ENCODE results near the gene PTPRG.

Gene PTPRG

DNA sequence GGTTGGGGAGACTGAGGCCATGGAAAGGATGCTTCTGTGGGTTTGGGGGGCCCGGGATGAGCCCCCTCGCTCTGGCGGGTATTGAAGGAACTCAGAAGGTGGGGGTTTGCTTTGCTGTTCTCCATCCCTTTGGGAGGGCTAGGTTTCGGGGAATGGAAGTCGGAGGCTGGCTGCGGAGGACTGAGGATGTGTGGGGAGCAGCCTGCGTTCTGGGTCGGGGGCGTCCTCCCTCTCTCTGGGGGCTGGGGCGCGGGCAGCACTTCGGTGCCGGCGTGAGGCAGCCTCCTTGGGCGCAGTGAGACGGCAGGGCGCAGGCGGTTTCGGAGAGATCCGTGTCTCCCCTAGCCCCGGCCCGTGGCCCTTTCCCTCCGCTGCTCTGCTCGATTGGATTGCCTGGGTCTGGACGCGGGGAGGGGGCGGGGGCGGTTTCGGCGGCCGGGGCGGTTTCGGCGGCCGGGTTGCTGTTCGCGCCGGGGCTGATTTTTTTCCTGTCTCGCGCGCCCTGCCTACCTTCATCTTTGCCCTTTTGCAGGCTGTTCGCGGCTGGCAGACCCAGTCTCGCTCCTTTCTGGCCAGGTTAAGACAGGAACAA is 1.4 kb downstream of the PTPRG start:
- peak; percentile 10 for DNase-seq

DNA sequence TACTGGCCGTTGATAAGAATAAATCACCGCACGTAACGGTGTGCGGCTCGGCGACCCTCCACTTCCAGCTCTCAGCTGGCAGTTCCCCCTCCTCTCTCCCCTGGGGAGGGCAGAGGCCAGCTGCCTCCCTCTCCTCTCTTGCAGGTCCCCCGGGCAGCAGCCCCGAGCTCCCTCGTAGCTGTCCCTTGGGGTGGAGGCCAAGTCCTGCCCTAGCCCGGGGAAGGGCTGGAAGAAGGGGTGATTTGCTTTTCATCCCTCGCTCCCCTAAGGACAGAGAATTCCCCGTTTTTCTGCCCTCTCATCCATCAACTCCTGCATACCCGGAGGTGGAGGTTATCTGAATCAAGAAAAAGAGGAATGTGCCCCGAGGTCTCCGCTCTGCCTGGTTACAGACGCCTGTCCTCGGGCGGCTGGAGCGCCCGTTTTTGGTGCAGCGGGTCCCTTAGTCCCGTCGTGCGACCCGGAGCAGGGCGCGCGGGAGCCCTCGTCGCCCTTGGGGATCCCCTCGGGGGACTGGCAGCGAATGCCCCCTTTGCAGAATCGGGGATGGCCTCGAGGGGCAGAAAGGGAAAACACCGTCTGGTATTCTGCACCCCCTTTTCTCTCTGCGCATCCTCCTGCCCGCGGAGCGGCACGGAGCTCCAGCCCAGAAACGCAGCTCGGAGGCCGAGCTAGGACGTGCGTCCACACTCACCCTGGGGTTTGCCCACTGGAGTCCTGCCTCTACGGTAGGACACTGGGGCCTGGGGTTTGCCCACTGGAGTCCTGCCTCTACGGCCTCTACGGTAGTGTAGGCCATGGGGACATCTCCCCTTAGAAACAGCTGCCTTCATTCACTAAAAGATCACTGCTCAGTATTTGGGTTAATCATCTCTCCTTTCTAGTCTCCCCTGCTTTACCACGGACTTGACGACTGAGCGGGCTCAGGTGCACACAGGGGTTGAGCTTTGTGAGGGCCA is 2.2 kb downstream of the PTPRG start:
- DNase-seq: no peak

GRCh38 chr3:61564395-61565059 is 3.2 kb downstream of the PTPRG start:
- no peak for DNase-seq

GRCh38 chr3:61565569-61565968 is 4.2 kb downstream of the PTPRG start:
- no peak for DNase-seq

DNA sequence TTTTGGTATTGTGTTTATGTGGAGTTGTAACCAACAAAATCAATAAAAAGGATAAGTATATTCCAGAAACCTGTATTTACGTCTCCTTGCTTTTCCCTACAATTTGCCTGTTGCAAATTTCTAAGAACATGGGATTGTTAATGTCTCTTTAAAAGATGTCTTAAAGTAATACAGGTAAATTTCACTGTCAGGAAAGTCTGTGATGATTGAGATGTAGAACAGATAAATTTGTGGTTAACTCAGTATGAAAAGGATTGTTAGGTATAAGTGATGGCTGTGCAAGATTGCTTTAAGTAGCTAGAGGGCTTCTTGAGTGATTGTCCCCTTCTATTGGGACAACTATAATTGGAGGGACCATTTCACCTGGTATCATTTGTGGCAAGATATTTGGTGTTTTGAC is 6.8 kb downstream of the PTPRG start:
- DNase-seq: no peak

DNA sequence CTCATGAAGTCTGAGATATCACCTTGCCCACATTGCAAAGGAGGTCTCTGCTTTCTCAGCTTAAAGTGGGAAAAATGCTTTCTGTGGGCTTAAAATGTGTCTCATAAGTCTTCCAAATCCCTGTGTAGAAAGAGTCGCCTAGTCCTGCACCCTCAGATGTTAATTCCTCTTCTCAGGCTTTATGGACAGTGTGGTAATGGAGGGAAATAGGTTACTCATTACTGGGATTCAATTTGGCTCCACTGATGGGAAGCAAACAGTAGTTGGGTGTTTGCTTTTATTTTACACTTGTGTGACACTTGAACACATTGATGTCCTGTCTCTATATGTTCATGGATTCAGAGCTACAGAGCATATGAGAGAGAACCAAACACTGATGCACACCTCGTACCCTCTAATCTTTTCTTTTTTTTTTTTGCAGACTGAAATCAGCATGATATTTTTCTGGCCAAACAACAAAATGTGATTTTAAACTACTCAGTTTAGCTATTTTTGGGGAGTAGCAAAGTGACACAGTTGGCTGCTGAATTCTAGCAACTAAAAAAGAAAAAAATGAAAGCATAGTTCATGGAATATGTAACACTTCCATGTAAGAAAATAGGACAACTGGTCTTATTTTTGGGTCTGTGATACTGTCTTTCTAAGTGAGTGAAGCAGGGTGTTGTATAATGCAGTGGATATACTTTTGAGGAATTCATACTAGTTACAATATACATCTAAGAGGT is 8.6 kb downstream of the PTPRG start:
- DNase-seq: no peak

- DNase-seq: no peak
Measured at GRCh38 chr3:61570813-61571212, 9.4 kb downstream of the PTPRG start.

DNA sequence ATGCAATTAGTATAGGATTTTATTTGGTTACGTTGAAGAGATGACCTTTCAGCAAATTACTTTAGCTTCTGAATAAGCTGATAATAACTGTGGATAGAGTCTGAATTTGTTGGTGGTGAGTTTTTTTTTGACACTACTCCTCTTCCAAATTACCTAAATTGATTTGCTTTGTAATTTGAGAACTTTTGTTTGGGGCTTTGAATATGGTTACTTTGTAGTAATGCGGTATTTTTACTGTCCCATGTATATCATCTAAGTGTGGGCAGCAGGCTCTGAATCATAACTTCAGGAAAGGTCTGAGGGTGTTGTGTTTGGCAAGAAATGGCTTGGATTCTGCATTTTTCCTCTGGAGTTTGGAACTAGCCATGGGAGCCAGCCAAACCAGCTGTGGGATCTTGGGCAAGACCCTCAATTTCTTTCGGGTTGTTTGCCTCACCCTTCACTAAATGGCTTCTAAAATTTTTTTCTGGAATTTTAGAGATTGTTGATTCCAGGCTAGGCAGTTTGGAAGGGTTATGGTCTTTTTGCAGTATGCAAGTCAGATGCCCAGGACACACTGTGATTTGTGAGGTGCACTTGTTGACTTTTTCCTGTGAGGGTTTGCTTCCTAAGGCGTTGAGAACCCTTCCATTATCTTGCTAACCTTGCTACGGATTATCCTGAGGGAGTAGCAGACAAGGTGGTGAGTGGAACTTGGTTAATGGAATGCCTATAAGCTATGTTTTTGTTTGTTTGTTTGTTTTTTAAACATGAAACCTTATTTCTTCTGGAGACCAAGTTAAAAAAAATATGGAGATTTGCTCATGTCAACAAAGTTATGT is 10.4 kb downstream of the PTPRG start:
- DNase-seq: no peak

DNA sequence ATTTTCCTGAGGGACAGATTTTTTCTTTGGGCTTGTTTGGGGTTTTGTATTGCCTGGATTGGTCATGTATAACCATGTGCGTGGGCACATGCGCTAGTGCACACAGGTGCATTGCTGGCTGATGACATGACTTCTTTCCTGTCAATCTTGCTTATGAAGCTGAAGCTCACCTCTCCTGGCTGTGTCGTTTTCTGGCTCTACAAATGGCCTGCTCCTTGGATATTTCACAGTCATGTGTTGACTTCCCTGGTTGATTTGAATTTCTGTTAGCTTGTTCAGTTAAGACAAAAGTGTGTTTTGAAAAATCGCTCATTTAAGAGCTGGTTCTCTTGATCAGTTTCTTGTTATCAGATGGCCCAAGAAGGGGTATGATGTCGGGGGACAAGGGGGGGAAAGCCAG is 11.5 kb downstream of the PTPRG start:
- no peak for DNase-seq

GRCh38 chr3:61573441-61573840 is 12.1 kb downstream of the PTPRG start:
- no peak for DNase-seq

- DNase-seq: no peak
Measured at GRCh38 chr3:61574854-61575253, 13.5 kb downstream of the PTPRG start.

DNA sequence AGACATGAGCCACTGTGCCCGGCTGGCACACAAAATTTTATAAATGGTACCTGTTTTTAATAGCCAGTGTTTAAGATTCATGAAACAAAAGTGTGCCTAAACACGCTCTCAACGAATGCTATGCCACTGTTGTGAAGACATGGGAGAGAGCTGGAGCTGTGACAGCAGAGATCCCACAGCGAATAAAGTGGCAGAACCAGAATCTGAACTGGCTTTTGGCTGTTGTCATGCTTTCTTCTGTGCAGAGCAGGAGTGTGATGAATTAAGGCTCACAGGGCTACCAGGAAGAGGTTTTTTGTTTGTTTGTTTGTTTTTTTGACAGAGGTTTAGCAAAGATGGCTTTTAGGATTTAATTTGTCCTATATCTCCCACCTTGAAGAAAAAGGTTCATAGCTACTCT is 14.5 kb downstream of the PTPRG start:
- DNase-seq: no peak

- no peak for DNase-seq
Measured at GRCh38 chr3:61577760-61578159, 16.4 kb downstream of the PTPRG start.

DNA sequence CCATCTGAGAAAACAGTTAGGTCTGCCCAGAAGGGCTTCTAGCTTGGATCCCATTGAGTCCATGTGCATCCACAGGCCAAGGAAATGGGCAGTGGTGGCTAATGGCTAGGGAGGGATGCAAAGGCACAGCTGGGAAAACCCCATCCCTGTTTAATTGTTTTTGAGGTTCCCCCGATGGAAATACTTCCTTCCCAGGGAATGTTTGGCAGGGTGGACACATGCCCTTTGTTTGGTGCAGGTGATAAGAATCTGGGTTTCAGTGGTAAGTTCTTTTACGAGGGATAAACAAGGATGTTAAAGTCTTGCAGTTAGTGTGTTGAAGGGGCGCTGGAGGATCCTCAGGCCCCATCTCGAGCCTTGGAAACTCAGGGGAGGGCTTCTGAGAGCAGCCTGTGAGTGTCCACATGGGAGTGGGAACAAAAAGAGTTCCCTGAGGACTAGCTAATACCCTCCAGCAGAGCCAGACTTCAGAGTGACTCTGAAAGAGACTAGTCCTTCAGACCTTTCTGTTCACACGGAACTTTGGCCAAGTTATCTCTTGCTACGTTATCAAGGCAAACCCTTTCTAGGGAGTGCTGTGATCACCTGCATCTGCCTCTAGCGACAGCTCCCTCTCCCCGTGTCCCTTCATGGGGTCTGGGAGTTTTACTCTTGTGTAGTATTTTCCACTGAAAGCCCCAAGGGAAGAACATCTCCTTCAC is 17.4 kb downstream of the PTPRG start:
- DNase-seq: no peak

DNA sequence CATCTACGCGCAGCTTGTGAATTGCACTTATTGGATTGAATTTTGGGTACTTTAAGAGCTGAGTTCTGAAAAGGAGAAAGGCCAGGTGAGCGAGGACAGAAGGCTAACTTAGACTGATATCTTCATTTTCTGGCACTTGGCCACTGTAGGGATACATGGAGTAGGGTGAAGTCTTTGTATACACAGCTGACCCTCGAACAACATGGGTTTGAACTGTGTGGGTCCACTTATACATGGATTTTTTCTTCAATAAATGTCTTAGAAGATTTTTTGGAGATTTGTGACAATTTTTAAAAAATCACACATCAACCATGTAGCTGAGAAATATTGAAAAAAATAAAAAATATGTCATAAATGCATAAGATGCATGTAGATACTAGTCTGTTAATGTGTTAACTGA is 18.3 kb downstream of the PTPRG start:
- no peak for DNase-seq

GRCh38 chr3:61580982-61581643 is 19.7 kb downstream of the PTPRG start:
- DNase-seq: no peak

- no peak for DNase-seq
Measured at GRCh38 chr3:61582287-61582686, 20.9 kb downstream of the PTPRG start.

DNA sequence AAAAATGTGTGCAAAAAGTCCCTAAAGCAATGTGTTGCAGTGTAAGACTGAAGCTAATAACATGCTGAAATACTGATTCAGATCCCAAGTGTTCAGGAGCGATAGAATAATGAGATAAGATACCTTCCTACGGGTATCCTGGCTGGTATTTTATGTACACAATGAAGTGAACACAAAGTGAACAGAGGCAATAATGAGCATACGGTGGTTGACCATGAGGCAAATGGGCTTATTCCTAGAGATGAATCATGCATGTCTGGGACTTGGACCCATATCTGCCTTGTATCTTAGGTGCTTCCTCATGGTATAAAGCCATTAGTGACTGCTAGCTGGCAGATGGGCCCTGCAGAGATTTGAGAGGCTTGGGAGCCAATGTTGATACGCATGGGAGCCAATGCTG is 21.5 kb downstream of the PTPRG start:
- no peak for DNase-seq

DNA sequence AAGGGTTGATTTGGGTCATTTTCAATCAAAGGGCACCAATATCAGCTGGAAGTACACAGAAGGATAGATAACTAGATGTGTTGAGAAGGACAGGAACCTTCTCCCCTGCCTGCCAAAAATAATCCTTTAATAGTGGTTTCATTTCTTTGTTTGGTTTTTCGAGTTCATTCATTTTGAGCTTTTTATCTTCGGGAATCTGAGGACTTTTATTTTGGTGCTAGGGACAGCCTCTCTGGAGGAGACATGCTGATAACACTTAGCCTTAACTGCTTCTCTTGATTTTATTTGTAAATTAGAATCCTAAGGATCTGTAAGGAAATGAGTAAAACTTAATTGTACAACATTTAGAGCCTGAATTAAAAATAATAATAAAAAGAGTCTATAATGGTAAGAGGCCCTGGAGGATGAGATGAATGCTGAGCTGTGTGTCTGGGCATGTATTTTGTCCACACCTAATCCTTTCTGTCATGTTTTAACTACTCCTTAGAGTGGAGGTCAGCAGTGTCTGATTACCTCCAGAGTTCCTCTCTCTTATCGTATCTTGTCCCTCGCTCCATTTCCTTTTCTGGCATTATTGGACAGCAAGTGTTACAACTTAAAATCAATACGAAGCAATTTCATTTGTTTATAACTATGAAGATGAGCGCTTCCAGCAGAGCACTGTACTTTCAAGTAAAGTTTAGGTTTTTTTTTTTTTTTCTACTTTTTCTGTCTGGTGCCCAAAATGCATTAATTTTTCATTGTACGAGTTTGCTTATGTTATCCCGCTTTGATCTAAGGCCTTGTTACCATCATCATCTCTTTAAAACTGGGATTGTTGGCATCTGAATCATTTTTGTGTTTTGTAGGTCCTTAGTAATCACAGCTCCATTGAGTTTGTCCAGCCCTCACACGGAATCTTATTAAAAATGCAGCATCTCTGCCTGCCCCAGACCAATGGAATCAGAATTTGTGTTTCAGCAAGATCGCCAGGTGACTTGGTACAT is 22.8 kb downstream of the PTPRG start:
- DNase-seq: no peak

- DNase-seq: no peak
Measured at GRCh38 chr3:61589856-61590255, 28.5 kb downstream of the PTPRG start.
